GM12874 (cell line): Measurements from ENCODE around the gene HNRNPH1.

Experiments
- CTCF ChIP-seq: IDR thresholded peaks from 2 replicates; pipeline ENCODE4 v1.5.1; 2011; ENCODE audit warnings: low read depth, mild to moderate bottlenecking, control low read depth, low read length, moderate library complexity; ENCODE audit not compliant: insufficient read depth

The HNRNPH1 gene

DNA sequence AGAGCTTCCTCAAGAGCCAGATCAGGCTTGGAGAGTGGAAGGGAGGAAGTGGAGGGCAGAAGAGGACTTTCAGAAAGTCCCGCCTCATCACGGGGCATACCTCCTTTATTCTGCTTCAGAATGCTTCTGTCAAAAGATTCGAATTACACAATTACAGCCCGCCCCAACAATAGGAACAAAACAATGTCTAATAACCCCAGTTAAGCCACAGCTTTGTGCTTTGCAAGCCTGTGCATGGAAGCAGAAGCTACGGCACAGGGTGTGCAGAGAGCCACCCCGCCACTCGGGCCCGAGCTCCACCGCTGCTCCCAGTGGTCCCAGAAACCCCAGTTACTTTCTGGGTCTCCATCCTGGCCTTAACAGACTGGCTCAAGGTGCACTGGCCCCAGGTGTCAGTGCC, 23.5 kb downstream of the HNRNPH1 start:
- no peak for TF ChIP-seq CTCF

- TF ChIP-seq CTCF: no peak
Measured at GRCh38 chr5:179599566-179599965, 23.9 kb downstream of the HNRNPH1 start.

GRCh38 chr5:179599100-179599499, 24.4 kb downstream of the HNRNPH1 start:
- TF ChIP-seq CTCF: no peak

GRCh38 chr5:179596421-179596820, 27.1 kb downstream of the HNRNPH1 start:
- TF ChIP-seq CTCF: no peak

- TF ChIP-seq CTCF: no peak
Measured at GRCh38 chr5:179595916-179596315, 27.6 kb downstream of the HNRNPH1 start.

DNA sequence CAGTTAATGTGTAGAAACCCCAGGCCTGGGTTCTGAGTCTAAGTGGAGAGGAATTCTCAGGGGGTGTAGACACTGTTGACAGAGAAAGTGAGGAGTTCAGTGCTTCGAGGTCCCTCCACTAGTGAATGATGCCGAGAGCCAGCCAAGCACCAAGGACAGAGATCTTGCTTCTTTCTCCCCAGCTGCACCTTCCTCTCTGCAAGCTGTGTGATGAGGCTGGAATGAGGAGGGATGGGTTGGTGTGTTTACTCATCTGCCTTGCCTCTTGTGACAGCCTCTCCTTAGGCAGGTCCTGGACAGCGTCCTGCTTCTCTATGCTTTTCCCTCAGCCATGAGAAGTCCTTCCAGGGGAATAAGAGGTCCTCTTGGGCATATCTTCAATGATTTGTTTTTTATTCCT, 35.3 kb downstream of the HNRNPH1 start:
- no peak for TF ChIP-seq CTCF

GRCh38 chr5:179585941-179586401, 37.5 kb downstream of the HNRNPH1 start:
- no peak for TF ChIP-seq CTCF
